ENCODE data around the gene IGSF9.
A peak's percentile ranks its signal among the peaks of the same experiment; 100 is the strongest.

IGSF9 gene

GRCh38 chr1:159945483-159946241 is at the start of gene IGSF9:
IGSF9 (minus strand) TSS chr1:159945613; CDS start chr1:159943454, 2,159 bp downstream.
- DNase-seq: peak; percentile 75

- no peak for DNase-seq
These were observed 49.5 kb upstream of the IGSF9 start for GRCh38 chr1:159994896-159995295.

- DNase-seq: no peak
These were observed 48.5 kb upstream of the IGSF9 start for GRCh38 chr1:159993911-159994310.

GRCh38 chr1:159992161-159992560 is 46.7 kb upstream of the IGSF9 start:
- DNase-seq: no peak

GRCh38 chr1:159991513-159991912 is 46.1 kb upstream of the IGSF9 start:
- DNase-seq: no peak

- DNase-seq: no peak
These were observed 44.6 kb upstream of the IGSF9 start for GRCh38 chr1:159990005-159990404.

- DNase-seq: no peak
These were observed 44.2 kb upstream of the IGSF9 start for GRCh38 chr1:159989581-159989980.

- DNase-seq: no peak
These were observed 42.6 kb upstream of the IGSF9 start for GRCh38 chr1:159988006-159988405.

- no peak for DNase-seq
These were observed 41.8 kb upstream of the IGSF9 start for GRCh38 chr1:159987186-159987585.

GRCh38 chr1:159986531-159986930 is 41.1 kb upstream of the IGSF9 start:
- no peak for DNase-seq

- DNase-seq: no peak
These were observed 40.7 kb upstream of the IGSF9 start for GRCh38 chr1:159986093-159986492.

- no peak for DNase-seq
These were observed 40.1 kb upstream of the IGSF9 start for GRCh38 chr1:159985473-159985872.

GRCh38 chr1:159983681-159984080 is 38.3 kb upstream of the IGSF9 start:
- DNase-seq: no peak

- no peak for DNase-seq
These were observed 36.9 kb upstream of the IGSF9 start for GRCh38 chr1:159982280-159982679.

GRCh38 chr1:159981351-159982055 is 36.1 kb upstream of the IGSF9 start:
- DNase-seq: no peak

GRCh38 chr1:159980786-159981185 is 35.4 kb upstream of the IGSF9 start:
- DNase-seq: no peak

GRCh38 chr1:159980076-159980475 is 34.7 kb upstream of the IGSF9 start:
- DNase-seq: no peak

- no peak for DNase-seq
These were observed 33.8 kb upstream of the IGSF9 start for GRCh38 chr1:159979257-159979656.

GRCh38 chr1:159978107-159978398 is 32.6 kb upstream of the IGSF9 start:
- DNase-seq: no peak

GRCh38 chr1:159977364-159978106 is 32.1 kb upstream of the IGSF9 start:
- no peak for DNase-seq

- no peak for DNase-seq
These were observed 29.0 kb upstream of the IGSF9 start for GRCh38 chr1:159974350-159974965.

GRCh38 chr1:159973350-159973940 is 28.0 kb upstream of the IGSF9 start:
- DNase-seq: no peak
